GM03348 (cell line): Measurements from ENCODE around the gene MATCAP1.

Source experiments
- DNase-seq: peaks from one replicate; pipeline ENCODE4 v3.0.0; 2012; ENCODE audit warnings: low spot score

Gene MATCAP1

DNA sequence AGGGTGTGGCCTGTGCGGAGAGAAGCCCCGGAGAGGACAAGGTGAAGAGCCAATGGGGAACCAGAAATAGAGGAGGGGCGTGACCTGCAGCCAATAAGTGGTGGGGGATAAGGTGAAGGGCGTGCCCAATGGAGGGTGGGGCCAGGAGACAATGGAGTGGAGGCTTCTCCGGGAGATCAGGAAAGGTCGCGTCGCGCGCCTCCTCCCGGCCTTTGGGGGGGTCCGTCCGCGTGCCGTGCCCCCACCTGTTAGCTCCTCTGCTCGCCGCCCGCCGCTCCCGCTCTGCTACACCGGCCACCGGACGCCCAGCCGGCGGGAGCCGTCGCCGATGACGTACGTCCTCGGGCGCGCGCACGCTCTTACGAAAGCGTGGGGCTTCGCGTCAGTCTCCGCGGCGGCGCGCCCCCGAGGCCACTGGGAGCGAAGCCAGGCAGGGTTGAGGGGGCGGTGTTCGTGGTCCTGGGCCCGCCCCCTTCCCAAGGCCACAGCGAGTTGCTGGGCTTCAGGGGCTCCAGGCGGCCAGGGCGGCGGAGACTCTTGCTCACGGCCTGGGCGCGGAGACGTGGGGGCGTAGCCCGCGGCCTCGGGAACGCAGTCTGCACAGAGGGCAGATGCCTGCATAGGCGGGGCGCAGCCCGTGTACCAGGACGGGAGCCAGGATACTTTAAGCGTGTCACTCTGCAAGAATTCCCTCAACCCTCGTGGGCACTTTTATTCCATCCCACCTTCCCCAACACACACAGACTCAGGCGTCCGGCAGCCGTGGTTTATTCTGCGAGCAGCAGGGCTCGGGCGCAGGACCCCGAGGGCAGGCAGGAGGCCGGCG, at the start of gene MATCAP1:
Gene MATCAP1 (minus strand): TSS at position 337 of the 826 bp plus-strand sequence. CDS start 3,353 bp downstream, outside the sequence.
- peak; percentile 99 for DNase-seq

GRCh38 chr16:67230809-67231660, 47.3 kb upstream of the MATCAP1 start:
- DNase-seq = no peak

- DNase-seq = no peak
Measured at GRCh38 chr16:67229906-67230808, 46.4 kb upstream of the MATCAP1 start.

- no peak for DNase-seq
Measured at GRCh38 chr16:67228905-67229304, 45.1 kb upstream of the MATCAP1 start.

- DNase-seq = no peak
Measured at GRCh38 chr16:67228034-67228785, 44.4 kb upstream of the MATCAP1 start.

GRCh38 chr16:67227567-67227921, 43.8 kb upstream of the MATCAP1 start:
- DNase-seq = no peak

DNA sequence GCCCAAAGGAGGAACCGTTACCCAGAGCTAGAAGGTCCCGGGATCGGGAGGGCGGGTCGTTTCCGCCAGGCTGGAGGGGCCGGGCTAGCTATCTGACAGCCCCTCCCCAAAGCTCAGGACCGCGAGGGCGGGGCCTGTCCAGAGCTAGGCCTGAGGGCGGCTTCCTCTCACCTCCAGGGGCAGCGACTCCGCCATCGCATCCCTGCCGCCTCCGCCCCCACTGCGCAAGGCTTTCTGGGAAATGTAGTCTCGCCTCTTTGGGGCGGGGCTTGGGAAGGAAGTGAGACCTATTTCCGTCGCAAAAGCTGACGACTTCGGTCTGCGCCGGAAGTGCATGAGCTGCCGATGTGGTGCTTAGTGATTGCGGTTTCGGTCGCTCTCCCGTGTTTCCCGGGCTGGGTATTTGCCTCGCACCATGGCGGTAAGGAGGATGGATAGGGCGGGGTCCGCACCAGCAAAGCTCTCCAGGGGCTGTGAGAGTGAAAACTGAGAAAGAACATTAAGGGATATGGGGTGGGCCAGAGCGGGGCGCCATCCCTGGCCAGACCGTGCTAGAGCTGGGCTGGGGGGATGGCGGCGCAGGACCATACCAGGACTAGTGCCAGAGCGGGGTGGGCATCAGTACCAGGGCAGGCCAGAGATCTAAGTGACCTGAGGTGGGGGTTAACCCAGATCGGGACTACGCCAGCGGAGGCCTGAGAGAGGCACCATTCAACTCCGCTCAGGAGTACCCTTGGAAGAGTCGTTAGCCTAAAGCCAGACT, 43.2 kb upstream of the MATCAP1 start, which contains the start of gene TMEM208:
Gene TMEM208 (plus strand): TSS at position 327 of the 763 bp plus-strand sequence. CDS start 89 bp downstream, at position 416.
- peak; percentile 98 for DNase-seq

DNA sequence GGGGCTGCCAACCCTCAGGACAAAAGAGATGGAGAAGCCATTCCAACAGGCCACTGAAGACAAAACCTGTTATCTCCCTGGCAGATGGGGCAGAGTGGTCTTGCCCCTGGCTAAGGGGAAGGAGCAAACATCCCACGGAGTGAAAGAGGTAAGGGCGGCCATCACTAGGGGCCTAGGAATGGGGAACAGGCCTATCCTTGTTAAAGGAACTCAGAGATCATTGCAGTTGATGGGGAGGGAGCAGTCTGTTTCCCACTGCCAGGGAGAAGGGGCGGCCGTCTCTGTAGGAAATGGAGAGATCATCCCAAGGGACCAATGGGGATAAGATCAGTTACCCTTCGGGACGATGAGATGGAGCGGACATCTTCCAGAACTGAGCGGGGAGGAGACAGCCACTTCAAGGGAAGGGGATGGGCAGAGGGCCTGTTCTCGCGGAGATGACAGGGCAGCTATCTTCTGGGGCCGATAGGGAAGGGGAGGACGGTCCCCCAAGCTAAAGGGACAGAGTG, 42.6 kb upstream of the MATCAP1 start:
- DNase-seq = no peak

DNA sequence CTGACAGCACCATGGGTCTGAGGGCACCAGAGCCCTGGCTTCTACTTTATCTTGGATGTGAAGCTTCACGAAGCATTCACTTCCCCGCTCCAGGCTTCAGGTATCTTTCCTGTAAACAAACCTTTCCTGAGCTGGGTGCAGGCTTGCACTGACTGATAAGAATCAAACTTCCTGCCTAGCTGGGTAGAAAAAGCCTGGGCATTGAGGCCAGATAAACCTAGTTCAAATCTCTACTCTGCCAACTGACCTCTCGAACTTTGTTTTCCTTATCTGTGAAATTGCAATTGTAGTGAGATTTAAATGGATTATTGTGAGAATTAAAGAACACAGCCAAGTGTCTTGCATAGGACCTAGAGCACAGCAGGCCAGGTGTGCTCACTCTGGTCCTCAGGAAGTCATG, 40.2 kb upstream of the MATCAP1 start:
- no peak for DNase-seq

- DNase-seq = no peak
Measured at GRCh38 chr16:67216612-67217490, 33.1 kb upstream of the MATCAP1 start.

GRCh38 chr16:67215706-67216105, 31.9 kb upstream of the MATCAP1 start:
- DNase-seq = no peak

GRCh38 chr16:67213197-67214019, 29.6 kb upstream of the MATCAP1 start:
- DNase-seq = no peak

DNA sequence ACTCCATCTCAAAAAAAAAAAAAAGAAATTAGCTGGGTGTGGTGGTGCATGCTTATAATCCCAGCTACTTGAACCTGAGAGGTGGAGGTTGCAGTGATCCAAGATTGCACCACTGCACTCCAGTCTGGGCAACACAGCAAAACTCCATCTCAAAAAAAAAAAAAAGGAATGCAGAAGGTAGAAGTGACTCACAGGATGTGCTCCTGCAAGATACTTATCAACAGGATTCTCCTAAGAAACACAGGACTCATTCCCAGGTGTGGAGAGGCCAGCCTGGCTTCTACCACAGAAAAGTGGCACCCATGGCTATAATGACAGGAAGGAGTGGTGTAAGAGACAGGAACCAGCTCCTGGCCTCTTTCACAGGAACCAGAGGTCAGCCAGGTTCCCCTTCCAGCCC, 29.0 kb upstream of the MATCAP1 start:
- DNase-seq = no peak

- DNase-seq = no peak
Measured at GRCh38 chr16:67211674-67212073, 27.9 kb upstream of the MATCAP1 start.

- DNase-seq = no peak
Measured at GRCh38 chr16:67210069-67210937, 26.5 kb upstream of the MATCAP1 start.

DNA sequence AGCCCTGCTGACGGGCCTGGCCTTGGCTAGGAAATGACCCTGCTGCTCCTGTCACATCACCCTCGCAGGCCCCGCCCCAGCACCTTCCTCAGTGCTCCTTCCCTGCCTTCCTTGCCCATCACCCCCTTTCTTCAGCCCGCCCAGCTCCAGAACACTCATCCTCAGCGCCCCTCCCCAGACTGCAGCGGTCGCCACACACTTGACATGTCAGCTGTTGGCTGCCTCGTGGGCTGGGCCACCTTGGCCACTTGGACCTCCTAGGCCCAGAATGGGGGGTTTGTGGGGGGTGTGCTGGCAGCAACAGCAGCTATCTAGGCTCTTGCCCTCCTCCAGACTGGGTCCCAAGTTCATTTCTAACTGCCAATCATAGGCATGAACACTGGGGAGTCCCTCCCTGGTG, 25.8 kb upstream of the MATCAP1 start:
- DNase-seq = no peak

DNA sequence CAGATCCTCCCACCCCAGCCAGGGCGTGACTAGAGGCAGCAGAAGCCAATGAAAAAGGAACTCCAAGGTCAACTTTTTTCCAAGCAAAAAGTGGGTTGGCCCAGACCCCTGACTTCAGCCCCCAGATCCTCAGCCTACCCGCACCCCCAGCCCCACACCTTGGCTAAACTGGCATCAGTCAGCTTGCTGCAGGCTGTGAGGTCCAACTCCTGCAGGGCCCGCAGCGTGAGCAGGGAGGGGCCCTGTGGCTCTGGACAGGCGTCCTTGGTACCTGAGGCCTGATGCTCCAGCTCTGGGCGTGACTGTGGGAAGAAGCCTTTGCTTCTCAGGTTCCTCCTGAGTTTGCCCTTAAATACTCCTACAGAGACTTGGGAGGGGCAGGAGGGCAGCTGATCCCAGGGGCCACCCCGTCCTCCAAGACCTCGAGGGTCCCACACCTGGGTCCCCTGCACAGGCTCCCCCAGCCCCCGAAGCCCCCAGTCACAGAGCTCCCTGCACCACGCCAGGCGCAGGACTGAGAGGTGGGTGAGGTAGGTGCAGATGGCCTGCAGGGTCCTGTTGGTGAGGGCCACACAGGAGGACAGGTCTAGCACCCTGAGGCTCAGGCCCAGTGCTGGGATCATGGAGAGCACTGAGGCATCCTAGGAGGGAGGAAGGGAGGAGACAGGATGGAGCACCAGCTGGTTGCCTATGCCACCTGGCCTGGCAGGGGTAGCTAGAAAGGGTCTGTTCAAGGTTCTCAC, 24.6 kb upstream of the MATCAP1 start:
- DNase-seq = no peak
